Melanocyte of skin (primary cell): ENCODE results near the gene ARHGAP42. TPM values are rescaled to one million over a fixed set of nuclear protein-coding genes. Genes with fewer than 3 reads are reported as not detected.

Experiments
- small RNA-seq, 2 donors: library from RNA; depleted of rRNA; stranded (forward); fragments of <200 nt; gene quantifications; one replicate each; pipeline ENCODE3, GENCODE V24; 2012
- total RNA-seq, 2 donors: library from RNA; depleted of rRNA; stranded (reverse); fragments of >200 nt; gene quantifications; 2 replicates each; pipeline ENCODE4 v1.2.3, GENCODE V29; 2012

The ARHGAP42 gene
- 10 to 100 TPM; 18.9 to 20.6 TPM for total RNA-seq

DNA sequence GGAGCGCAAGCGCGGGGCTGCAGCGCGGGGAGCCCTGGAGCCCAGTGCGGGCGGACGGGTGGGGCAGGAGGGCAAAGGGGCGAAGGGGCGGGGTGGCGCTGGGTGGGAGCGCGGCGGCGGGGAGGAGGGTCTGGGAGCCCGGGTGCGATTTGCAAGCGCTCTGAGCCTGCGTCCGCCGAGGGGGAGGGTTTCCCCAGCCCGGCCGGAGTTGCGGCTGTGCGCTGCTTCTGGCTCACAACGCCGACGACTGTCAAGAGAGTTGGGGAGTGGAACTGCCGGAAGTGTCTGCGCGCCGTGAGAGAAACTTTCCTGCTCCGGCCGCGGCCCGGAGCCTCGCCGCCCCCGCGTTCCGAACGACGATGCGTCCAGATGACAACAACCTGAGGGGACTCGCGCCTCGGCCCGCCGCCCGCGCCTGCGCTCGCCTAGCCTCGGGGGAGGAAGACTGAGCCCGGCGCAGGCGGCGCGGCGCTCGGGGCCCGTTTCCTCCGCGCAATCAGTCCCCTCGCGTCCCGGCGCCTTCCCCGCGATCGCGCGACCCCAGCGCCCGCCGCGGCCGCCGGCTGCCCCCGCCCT, at the start of gene ARHGAP42:
Gene ARHGAP42 (plus strand): TSS at position 235 of the 576 bp plus-strand sequence. CDS start 391 bp downstream, outside the sequence.

Small RNAs within 50 kb of the gene (small RNA-seq; reads per million reads assigned to genes)
- 0 reads per million in 2 donors for gene RN7SL222P
